Mucosa of descending colon (tissue), 3 donors: ENCODE data around the gene CD33. TPM values are rescaled to one million over a fixed set of nuclear protein-coding genes. Genes with fewer than 3 reads are reported as not detected.
A peak's percentile ranks its signal among the peaks of the same experiment; 100 is the strongest.

Experiments used
- ATAC-seq: fragments of 200-7000 bp; cut with Tn5 transposase; one replicate; pipeline ENCODE4 v1.9.1; 2020; ENCODE audit warnings: mild to moderate bottlenecking, moderate library complexity
- DNase-seq, 3 donors: peaks; one replicate each; pipeline ENCODE4 v3.0.0-alpha.2; 2020
- H3K36me3 ChIP-seq: fragments of 200-600 bp; one replicate; pipeline ENCODE4 v1.8.0; 2021; ENCODE audit warnings: low read depth, mild to moderate bottlenecking
- H3K4me1 ChIP-seq: fragments of 200-600 bp; one replicate; pipeline ENCODE4 v1.8.0; 2021; ENCODE audit warnings: low read depth, mild to moderate bottlenecking
- H3K4me3 ChIP-seq: fragments of 200-600 bp; one replicate; pipeline ENCODE4 v1.8.0; 2021; ENCODE audit warnings: mild to moderate bottlenecking
- H3K9me3 ChIP-seq: fragments of 200-600 bp; one replicate; pipeline ENCODE4 v1.8.0; 2021; ENCODE audit warnings: mild to moderate bottlenecking
- CTCF ChIP-seq: fragments of 200-600 bp; IDR thresholded peaks from one replicate; pipeline ENCODE4 v1.8.0; 2022; ENCODE audit warnings: antibody characterized with exemption, mild to moderate bottlenecking
- intact Hi-C, 2 donors: fragments of 100-400 bp; cut with DNase I in 1 of 2; cut with micrococcal nuclease in 1 of 2; formaldehyde crosslinking; loops; one replicate each; pipeline versions ENCODE4 v1.11.0 to v1.11.1; 2022; cut with DNase I, micrococcal nuclease
- total RNA-seq, 3 donors: library from RNA; stranded (reverse); fragmentation: NEBNext Ultra II Directional in 2 of 3; extraction: Animal tissue kit (Norgen Biotek cat#: 25700) in 2 of 3; gene quantifications; one replicate each; pipeline versions ENCODE4 v1.2.1 to v1.2.4, GENCODE V29; 2021 to 2023
- donor health status: DM: no; HTN: no; CAD: no; lungs with moderate emphysema.
- donor health status: DM: no; HTN: no; CAD: no.
- donor health status: DM: no; HTN: yes; CAD: no.

CD33 gene
- total RNA-seq, 3 donors from 2014 or later = 1.0 to 6.9 (median 6.9) TPM

- no peak overlapping the region for H3K4me3 ChIP-seq
- no peaks in the 10 kb centered on the region for H3K9me3 ChIP-seq
- no peaks in the 10 kb centered on the region for H3K4me1 ChIP-seq
- ATAC-seq = no peak
- no peak for TF ChIP-seq CTCF
- DNase-seq = no peak
- intact Hi-C loops = no loop called here
- H3K36me3 ChIP-seq = no peaks in the 10 kb centered on the region
Measured at GRCh38 chr19:51200071-51200666, 24.7 kb upstream of the CD33 start.

GRCh38 chr19:51201712-51202111 lies 23.2 kb upstream of the CD33 start:
- Histone ChIP-seq H3K36me3 (no peaks in the 10 kb centered on the region), H3K4me1 (no peaks in the 10 kb centered on the region), H3K9me3 (no peaks in the 10 kb centered on the region), H3K4me3 (no peak overlapping the region)
- intact Hi-C loops = no loop called here
- no peak for ATAC-seq
- no peak for DNase-seq
- TF ChIP-seq CTCF = no peak

- H3K4me3 ChIP-seq = no peak overlapping the region
- no peak for TF ChIP-seq CTCF
- H3K4me1 ChIP-seq = no peaks in the 10 kb centered on the region
- H3K9me3 ChIP-seq = no peaks in the 10 kb centered on the region
- DNase-seq (peak in 1 of 3 donors; percentile 5), ATAC-seq (no peak)
- no peaks in the 10 kb centered on the region for H3K36me3 ChIP-seq
- intact Hi-C loops = no loop called here
Measured at GRCh38 chr19:51203916-51204315, 21.0 kb upstream of the CD33 start.

DNA sequence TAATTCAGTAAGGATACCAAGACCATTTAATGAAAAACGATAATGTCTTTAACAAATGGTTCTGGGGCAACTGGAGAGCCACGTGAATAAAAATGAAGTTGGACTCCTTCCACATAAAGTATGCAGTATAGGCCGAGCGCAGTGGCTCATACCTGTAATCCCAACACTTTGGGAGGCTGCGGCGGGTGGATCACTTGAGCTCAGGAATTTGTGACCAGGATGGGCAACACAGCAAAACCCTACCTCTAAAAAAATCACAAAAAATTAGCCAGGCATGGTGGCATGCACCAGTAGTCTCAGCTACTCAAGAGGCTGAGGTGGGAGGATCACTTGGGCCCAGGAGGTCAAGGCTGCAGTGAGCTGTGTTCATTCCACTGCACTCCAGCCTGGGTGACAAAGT lies 20.6 kb upstream of the CD33 start:
- no peaks in the 10 kb centered on the region for H3K36me3 ChIP-seq
- no peaks in the 10 kb centered on the region for H3K4me1 ChIP-seq
- no peak for ATAC-seq
- no peak overlapping the region for H3K4me3 ChIP-seq
- no peak for TF ChIP-seq CTCF
- no peaks in the 10 kb centered on the region for H3K9me3 ChIP-seq
- no peak for DNase-seq
- intact Hi-C loops = no loop called here

- no peak for DNase-seq
- Histone ChIP-seq H3K4me1 (no peaks in the 10 kb centered on the region), H3K9me3 (no peaks in the 10 kb centered on the region), H3K4me3 (no peak overlapping the region), H3K36me3 (no peaks in the 10 kb centered on the region)
- ATAC-seq = no peak
- intact Hi-C loops = no loop called here
- no peak for TF ChIP-seq CTCF
Measured at GRCh38 chr19:51207747-51208146, 17.1 kb upstream of the CD33 start.
